Nucleus accumbens (tissue), 56 donors: Measurements from ENCODE around the gene TMEM269.
A peak's percentile ranks its signal among the peaks of the same experiment; 100 is the strongest.
"Not testable (repeated sequence)": the region's sequence is repeated elsewhere in the genome, so short reads cannot be mapped to it uniquely, and the experiment has no call there.

Experiments
- DNase-seq, 56 donors: peaks; one replicate each; lab custom pipeline; 2025; lab: John Stamatoyannopoulos, UW

Gene TMEM269

GRCh38 chr1:42746436-42747105 lies 38.2 kb upstream of the TMEM269 start:
- no peak for DNase-seq

GRCh38 chr1:42747125-42747524 lies 37.7 kb upstream of the TMEM269 start:
- peak in 23 of 56 donors; percentile 7 to 69 (median 23) for DNase-seq

- no peak for DNase-seq
Measured at GRCh38 chr1:42748021-42748420, 36.8 kb upstream of the TMEM269 start.

GRCh38 chr1:42748461-42749410 lies 36.1 kb upstream of the TMEM269 start:
- no peak for DNase-seq

- no peak for DNase-seq
Measured at GRCh38 chr1:42750041-42750440, 34.8 kb upstream of the TMEM269 start.

- not testable (repeated sequence) for DNase-seq
Measured at GRCh38 chr1:42751511-42752070, 33.2 kb upstream of the TMEM269 start.

- DNase-seq = no peak
Measured at GRCh38 chr1:42752284-42752683, 32.5 kb upstream of the TMEM269 start.

GRCh38 chr1:42753070-42753469 lies 31.7 kb upstream of the TMEM269 start:
- DNase-seq = no peak

- DNase-seq = no peak
Measured at GRCh38 chr1:42756956-42757891, 27.6 kb upstream of the TMEM269 start.

GRCh38 chr1:42757892-42758275 lies 26.9 kb upstream of the TMEM269 start:
- no peak for DNase-seq

- DNase-seq = no peak
Measured at GRCh38 chr1:42758641-42759040, 26.1 kb upstream of the TMEM269 start.

GRCh38 chr1:42759114-42759513 lies 25.7 kb upstream of the TMEM269 start:
- no peak for DNase-seq

- no peak for DNase-seq
Measured at GRCh38 chr1:42761567-42761966, 23.2 kb upstream of the TMEM269 start.

- DNase-seq = no peak
Measured at GRCh38 chr1:42762269-42762668, 22.5 kb upstream of the TMEM269 start.

GRCh38 chr1:42765269-42765668 lies 19.5 kb upstream of the TMEM269 start:
- DNase-seq = no peak

- peak in 26 of 56 donors; percentile 25 to 69 (median 46) for DNase-seq
Measured at GRCh38 chr1:42765832-42766740, 18.7 kb upstream of the TMEM269 start.

GRCh38 chr1:42766741-42767509 lies 17.9 kb upstream of the TMEM269 start, which contains the start of the genes C1orf50 and P3H1:
TSS of gene C1orf50 (plus strand) at chr1:42767249. CDS start at chr1:42767312, 63 bp downstream.
TSS of gene P3H1 (minus strand) at chr1:42767028. CDS start at chr1:42766971, 57 bp downstream.
- DNase-seq = peak; percentile 92 to 100 (median 100)

GRCh38 chr1:42767510-42768000 lies 17.2 kb upstream of the TMEM269 start:
- no peak for DNase-seq
